ENCODE results near the gene LTA.

DNA sequence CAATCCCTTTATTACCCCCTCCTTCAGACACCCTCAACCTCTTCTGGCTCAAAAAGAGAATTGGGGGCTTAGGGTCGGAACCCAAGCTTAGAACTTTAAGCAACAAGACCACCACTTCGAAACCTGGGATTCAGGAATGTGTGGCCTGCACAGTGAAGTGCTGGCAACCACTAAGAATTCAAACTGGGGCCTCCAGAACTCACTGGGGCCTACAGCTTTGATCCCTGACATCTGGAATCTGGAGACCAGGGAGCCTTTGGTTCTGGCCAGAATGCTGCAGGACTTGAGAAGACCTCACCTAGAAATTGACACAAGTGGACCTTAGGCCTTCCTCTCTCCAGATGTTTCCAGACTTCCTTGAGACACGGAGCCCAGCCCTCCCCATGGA lies 5.5 kb downstream of the LTA start:
- TF ChIP-seq, protein P1, sequence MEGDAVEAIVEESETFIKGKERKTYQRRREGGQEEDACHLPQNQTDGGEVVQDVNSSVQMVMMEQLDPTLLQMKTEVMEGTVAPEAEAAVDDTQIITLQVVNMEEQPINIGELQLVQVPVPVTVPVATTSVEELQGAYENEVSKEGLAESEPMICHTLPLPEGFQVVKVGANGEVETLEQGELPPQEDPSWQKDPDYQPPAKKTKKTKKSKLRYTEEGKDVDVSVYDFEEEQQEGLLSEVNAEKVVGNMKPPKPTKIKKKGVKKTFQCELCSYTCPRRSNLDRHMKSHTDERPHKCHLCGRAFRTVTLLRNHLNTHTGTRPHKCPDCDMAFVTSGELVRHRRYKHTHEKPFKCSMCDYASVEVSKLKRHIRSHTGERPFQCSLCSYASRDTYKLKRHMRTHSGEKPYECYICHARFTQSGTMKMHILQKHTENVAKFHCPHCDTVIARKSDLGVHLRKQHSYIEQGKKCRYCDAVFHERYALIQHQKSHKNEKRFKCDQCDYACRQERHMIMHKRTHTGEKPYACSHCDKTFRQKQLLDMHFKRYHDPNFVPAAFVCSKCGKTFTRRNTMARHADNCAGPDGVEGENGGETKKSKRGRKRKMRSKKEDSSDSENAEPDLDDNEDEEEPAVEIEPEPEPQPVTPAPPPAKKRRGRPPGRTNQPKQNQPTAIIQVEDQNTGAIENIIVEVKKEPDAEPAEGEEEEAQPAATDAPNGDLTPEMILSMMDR (IDR thresholded peaks at IDR 0.05; ENCODE audit: low read length): no peak
- no peak for TF ChIP-seq EZH2phosphoT487 (IDR thresholded peaks at IDR 0.05; ENCODE audit: low read length)
- TF ChIP-seq EZH2 (optimal IDR thresholded peaks at IDR 0.05; ENCODE audit: low read depth, low read length): no peak
